GM12878 (cell line): ENCODE results near the gene MSS51. TPM values are rescaled to one million over a fixed set of nuclear protein-coding genes. Genes with fewer than 3 reads are reported as not detected.

ENCODE experiments used
- ATAC-seq: fragments of 200-7000 bp; cut with Tn5 transposase; 3 replicates; pipeline ENCODE4 v1.9.1; 2020; ENCODE audit warnings: mild to moderate bottlenecking, moderate library complexity
- BruUV-seq: library from RNA; stranded (reverse); fragments of 400-500 nt; replicated peaks from 2 replicates; lab custom pipeline; 2021; lab: Mats Ljungman, UMichigan
- CTCF ChIA-PET: fragments of 300-600 bp; sonication (Branson Sonifier 250); formaldehyde crosslinking; extraction: SDS; loops from one replicate; lab custom pipeline; 2021; ENCODE audit warnings: inconsistent platforms; lab: Yijun Ruan, JAX
- POLR2A ChIA-PET: fragments of 350-600 bp; formaldehyde crosslinking; extraction: SDS; loops from one replicate; lab custom pipeline; 2021; ENCODE audit warnings: inconsistent platforms; lab: Charles Lee
- RAD21 ChIA-PET: fragments of 300-600 bp; sonication (Branson Sonifier 250); formaldehyde crosslinking; loops from one replicate; lab custom pipeline; 2023; ENCODE audit warnings: antibody characterized with exemption; ENCODE audit not compliant: unreplicated experiment; lab: Charles Lee
- SMC1A ChIA-PET: fragments of 300-600 bp; sonication (Branson Sonifier 250); formaldehyde crosslinking; loops from one replicate; lab custom pipeline; 2023; ENCODE audit not compliant: unreplicated experiment, uncharacterized antibody; lab: Charles Lee
- DNase-seq: peaks from one replicate; pipeline ENCODE4 v3.0.0-alpha.2; 2011; ENCODE audit warnings: low read depth, low spot score
- FAIRE-seq: peaks from 3 replicates; lab custom pipeline; 2011; peaks lifted over from hg19 to GRCh38; lab: Jason Lieb, UNC
- H2AFZ ChIP-seq: 2 replicates; pipeline ENCODE4 v1.6.0; 2011; ENCODE audit warnings: low read depth, low read length, control low read depth; ENCODE audit not compliant: control insufficient read depth
- H3K27ac ChIP-seq: 2 replicates; pipeline ENCODE4 v1.5.1; 2011; ENCODE audit warnings: control low read depth; ENCODE audit not compliant: control insufficient read depth, insufficient read depth
- H3K27me3 ChIP-seq, 2 experiments: replicated peaks in 1 of 2; 2 replicates each; pipeline versions ENCODE4 v1.6.0 to v1.6.1; 2011; ENCODE audit warnings: low read length in 1 of 2; ENCODE audit not compliant: control insufficient read depth in 2 of 2, insufficient read depth in 2 of 2
- H3K36me3 ChIP-seq, 2 experiments: 2 replicates each; pipeline ENCODE4 v1.5.1; 2011; ENCODE audit warnings: low read length in 1 of 2; ENCODE audit not compliant: control insufficient read depth in 2 of 2, insufficient read depth in 2 of 2
- H3K4me1 ChIP-seq: 2 replicates; pipeline ENCODE4 v1.6.1; 2011; ENCODE audit warnings: mild to moderate bottlenecking, low read length, moderate library complexity, mixed read lengths; ENCODE audit not compliant: control insufficient read depth, insufficient read depth
- H3K4me2 ChIP-seq: 2 replicates; pipeline ENCODE4 v1.6.0; 2011; ENCODE audit warnings: control low read depth; ENCODE audit not compliant: control insufficient read depth, insufficient read depth
- H3K4me3 ChIP-seq: fragments of 200-600 bp; sonication (generic); 2 replicates; pipeline ENCODE4 v1.5.1; 2016
- H3K79me2 ChIP-seq: 2 replicates; pipeline ENCODE4 v1.6.0; 2011; ENCODE audit warnings: low read length; ENCODE audit not compliant: control insufficient read depth, insufficient read depth
- H3K9ac ChIP-seq: 2 replicates; pipeline ENCODE4 v1.8.0; 2011; ENCODE audit warnings: low read length, control low read depth, mixed read lengths; ENCODE audit not compliant: control insufficient read depth, insufficient read depth
- H3K9me3 ChIP-seq: replicated peaks from 3 replicates; pipeline ENCODE4 v1.5.1; 2011; ENCODE audit warnings: mild to moderate bottlenecking, low read length; ENCODE audit not compliant: control insufficient read depth, insufficient read depth
- H4K20me1 ChIP-seq: 2 replicates; pipeline ENCODE4 v1.6.0; 2011; ENCODE audit not compliant: control insufficient read depth, insufficient read depth
- CBX3 ChIP-seq: fragments of 200-600 bp; sonication (generic); IDR thresholded peaks from 2 replicates; pipeline ENCODE4 v1.6.1; 2016; ENCODE audit warnings: low read depth, borderline replicate concordance
- CEBPB ChIP-seq, 2 experiments: fragments of 150-350 bp in 1 of 2; IDR thresholded peaks; 2 replicates each; pipeline ENCODE4 v1.6.1; 2012 to 2014; ENCODE audit warnings: low read depth in 2 of 2, low read length in 2 of 2, borderline replicate concordance in 1 of 2, inconsistent platforms in 1 of 2
- CHD4 ChIP-seq: fragments of 200-600 bp; sonication (generic); IDR thresholded peaks from 2 replicates; pipeline ENCODE4 v1.6.1; 2016; ENCODE audit warnings: mild to moderate bottlenecking
- KAT2A ChIP-seq: conservative IDR thresholded peaks from 2 replicates; pipeline ENCODE4 v1.6.1; 2011; ENCODE audit warnings: low read depth, low read length; ENCODE audit not compliant: control insufficient read depth
- MXI1 ChIP-seq: fragments of 150-350 bp; IDR thresholded peaks from 2 replicates; pipeline ENCODE4 v1.6.1; 2011; ENCODE audit warnings: low read depth, mild to moderate bottlenecking, inconsistent platforms, low read length, improper control_type of control experiment
- NR2C2 ChIP-seq: IDR thresholded peaks from 2 replicates; pipeline ENCODE4 v1.6.1; 2011; ENCODE audit warnings: borderline replicate concordance, low read depth; ENCODE audit not compliant: control insufficient read depth, insufficient read length
- SPI1 ChIP-seq: IDR thresholded peaks from 2 replicates; pipeline ENCODE4 v1.6.1; 2011; ENCODE audit warnings: low read depth, mild to moderate bottlenecking, low read length, moderate library complexity, borderline replicate concordance; ENCODE audit not compliant: insufficient read depth
- ZNF207 ChIP-seq: fragments of 450-650 bp; IDR thresholded peaks from 2 replicates; pipeline ENCODE4 v1.6.1; 2014; ENCODE audit warnings: antibody characterized with exemption, mild to moderate bottlenecking, borderline replicate concordance
- WGBS: methylation state at CpG from one replicate; pipeline ENCODE4 v1.1.6; 2016; ENCODE audit warnings: low lambda C conversion rate; ENCODE audit not compliant: insufficient replicate concordance, insufficient coverage; ENCODE audit errors: missing lambda C conversion rate; 5-methylcytosine and 5-hydroxymethylcytosine counted together
- in situ Hi-C: fragments of 300-500 bp; cut with MboI; formaldehyde crosslinking; loops from 9 replicates; pipeline ENCODE4 v1.14.3; 2018; ENCODE audit warnings: mixed read lengths
- intact Hi-C: fragments of 100-400 bp; cut with micrococcal nuclease; formaldehyde crosslinking; loops from one replicate; pipeline ENCODE4 v1.14.2; 2022; ENCODE audit not compliant: unreplicated experiment
- polyA plus RNA-seq, 11 experiments: library from polyadenylated mRNA; depleted of rRNA in 4 of 11; unstranded in 6 of 11; stranded (reverse) in 5 of 11; fragments of >200 nt; fragmentation: Nextera tagmentation in 4 of 11; fragmentation: Illumina TruSeq in 1 of 11; extraction: Ambion mirVana in 4 of 11; extraction: Trizol in 1 of 11; gene quantifications; 1 replicate in 1 of 11; 2 replicates in 10 of 11; pipeline versions ENCODE4 v1.2.1 to v1.2.3, GENCODE V29; 2011 to 2016; ENCODE audit warnings: inconsistent platforms in 2 of 11, missing spikeins in 2 of 11, low read depth in 1 of 11
- total RNA-seq, 4 experiments: library from RNA; depleted of rRNA in 3 of 4; stranded (reverse); fragments of >200 nt in 3 of 4; fragmentation: Illumina TruSeq in 1 of 4; extraction: Trizol in 1 of 4; gene quantifications; 2 replicates each; pipeline versions ENCODE4 v1.2.1 to v1.2.3, GENCODE V29; 2013 to 2021
- TF ChIP-seq, protein P1 (sequence below): IDR thresholded peaks from 2 replicates; pipeline ENCODE4 v1.6.1; 2012; ENCODE audit warnings: improper control_type of control experiment, low read depth, low read length; ENCODE audit not compliant: insufficient replicate concordance
- TF ChIP-seq, protein P2 (sequence below): fragments of 450-650 bp; IDR thresholded peaks from 2 replicates; pipeline ENCODE4 v1.6.1; 2017; ENCODE audit warnings: low read depth, mild to moderate bottlenecking, moderate library complexity
- TF ChIP-seq, protein P3 (sequence below): fragments of 450-650 bp; IDR thresholded peaks from 2 replicates; pipeline ENCODE4 v1.6.1; 2018; ENCODE audit warnings: mild to moderate bottlenecking, low read depth, moderate library complexity; ENCODE audit not compliant: partially characterized antibody

Gene MSS51
- total and polyA plus RNA-seq, 10 of the 15 experiments (the other 5 are each of a cell fraction or from before 2014, with no cell fraction given), result 0.06 to 2.1 (median 1.5) TPM

DNA sequence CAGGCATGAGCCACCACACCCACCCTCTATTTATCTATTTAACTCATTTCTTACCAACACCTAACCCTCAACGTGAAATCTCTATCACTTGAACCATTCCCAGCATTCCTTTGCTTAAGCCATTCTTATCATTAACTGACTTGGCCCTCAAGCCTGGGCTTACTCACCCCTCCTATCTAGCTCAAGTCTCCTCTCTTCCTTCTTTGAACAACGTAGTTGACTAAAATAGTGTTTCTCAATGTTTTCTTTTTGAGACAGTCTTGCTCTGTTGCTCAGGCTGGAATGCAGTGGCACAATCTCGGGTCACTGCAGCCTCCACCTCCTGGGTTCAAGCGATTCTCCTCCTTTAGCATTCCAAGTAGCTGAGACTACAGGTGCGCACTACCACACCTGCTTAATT is 26.5 kb downstream of the MSS51 start:
- H2AFZ ChIP-seq, result no peak overlapping the region
- no peak overlapping the region for H3K4me2 ChIP-seq
- DNase-seq, result no peak
- ChIA-PET CTCF (interaction anchor here (1.4 kb wide), 1 partner anchor 21 kb away, joined by 4 read pairs; no protein-coding TSS in a partner anchor), RAD21 (no interaction called here), SMC1A (interaction anchor here (0.9 to 1.3 kb wide), 2 partner anchors 48 to 88 kb away, joined by 3 read pairs; partner anchors contain the start of gene CFAP70), POLR2A (interaction anchor here (0.5 kb wide), 1 partner anchor 312 kb away, joined by 5 read pairs; no protein-coding TSS in a partner anchor)
- TF ChIP-seq, protein P1, sequence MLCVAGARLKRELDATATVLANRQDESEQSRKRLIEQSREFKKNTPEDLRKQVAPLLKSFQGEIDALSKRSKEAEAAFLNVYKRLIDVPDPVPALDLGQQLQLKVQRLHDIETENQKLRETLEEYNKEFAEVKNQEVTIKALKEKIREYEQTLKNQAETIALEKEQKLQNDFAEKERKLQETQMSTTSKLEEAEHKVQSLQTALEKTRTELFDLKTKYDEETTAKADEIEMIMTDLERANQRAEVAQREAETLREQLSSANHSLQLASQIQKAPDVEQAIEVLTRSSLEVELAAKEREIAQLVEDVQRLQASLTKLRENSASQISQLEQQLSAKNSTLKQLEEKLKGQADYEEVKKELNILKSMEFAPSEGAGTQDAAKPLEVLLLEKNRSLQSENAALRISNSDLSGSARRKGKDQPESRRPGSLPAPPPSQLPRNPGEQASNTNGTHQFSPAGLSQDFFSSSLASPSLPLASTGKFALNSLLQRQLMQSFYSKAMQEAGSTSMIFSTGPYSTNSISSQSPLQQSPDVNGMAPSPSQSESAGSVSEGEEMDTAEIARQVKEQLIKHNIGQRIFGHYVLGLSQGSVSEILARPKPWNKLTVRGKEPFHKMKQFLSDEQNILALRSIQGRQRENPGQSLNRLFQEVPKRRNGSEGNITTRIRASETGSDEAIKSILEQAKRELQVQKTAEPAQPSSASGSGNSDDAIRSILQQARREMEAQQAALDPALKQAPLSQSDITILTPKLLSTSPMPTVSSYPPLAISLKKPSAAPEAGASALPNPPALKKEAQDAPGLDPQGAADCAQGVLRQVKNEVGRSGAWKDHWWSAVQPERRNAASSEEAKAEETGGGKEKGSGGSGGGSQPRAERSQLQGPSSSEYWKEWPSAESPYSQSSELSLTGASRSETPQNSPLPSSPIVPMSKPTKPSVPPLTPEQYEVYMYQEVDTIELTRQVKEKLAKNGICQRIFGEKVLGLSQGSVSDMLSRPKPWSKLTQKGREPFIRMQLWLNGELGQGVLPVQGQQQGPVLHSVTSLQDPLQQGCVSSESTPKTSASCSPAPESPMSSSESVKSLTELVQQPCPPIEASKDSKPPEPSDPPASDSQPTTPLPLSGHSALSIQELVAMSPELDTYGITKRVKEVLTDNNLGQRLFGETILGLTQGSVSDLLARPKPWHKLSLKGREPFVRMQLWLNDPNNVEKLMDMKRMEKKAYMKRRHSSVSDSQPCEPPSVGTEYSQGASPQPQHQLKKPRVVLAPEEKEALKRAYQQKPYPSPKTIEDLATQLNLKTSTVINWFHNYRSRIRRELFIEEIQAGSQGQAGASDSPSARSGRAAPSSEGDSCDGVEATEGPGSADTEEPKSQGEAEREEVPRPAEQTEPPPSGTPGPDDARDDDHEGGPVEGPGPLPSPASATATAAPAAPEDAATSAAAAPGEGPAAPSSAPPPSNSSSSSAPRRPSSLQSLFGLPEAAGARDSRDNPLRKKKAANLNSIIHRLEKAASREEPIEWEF, result no peak
- TF ChIP-seq, protein P2, sequence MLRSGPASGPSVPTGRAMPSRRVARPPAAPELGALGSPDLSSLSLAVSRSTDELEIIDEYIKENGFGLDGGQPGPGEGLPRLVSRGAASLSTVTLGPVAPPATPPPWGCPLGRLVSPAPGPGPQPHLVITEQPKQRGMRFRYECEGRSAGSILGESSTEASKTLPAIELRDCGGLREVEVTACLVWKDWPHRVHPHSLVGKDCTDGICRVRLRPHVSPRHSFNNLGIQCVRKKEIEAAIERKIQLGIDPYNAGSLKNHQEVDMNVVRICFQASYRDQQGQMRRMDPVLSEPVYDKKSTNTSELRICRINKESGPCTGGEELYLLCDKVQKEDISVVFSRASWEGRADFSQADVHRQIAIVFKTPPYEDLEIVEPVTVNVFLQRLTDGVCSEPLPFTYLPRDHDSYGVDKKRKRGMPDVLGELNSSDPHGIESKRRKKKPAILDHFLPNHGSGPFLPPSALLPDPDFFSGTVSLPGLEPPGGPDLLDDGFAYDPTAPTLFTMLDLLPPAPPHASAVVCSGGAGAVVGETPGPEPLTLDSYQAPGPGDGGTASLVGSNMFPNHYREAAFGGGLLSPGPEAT, result no peak
- no peak for TF ChIP-seq CHD4
- no peak for TF ChIP-seq ZNF207
- TF ChIP-seq NR2C2, result no peak
- no peak for TF ChIP-seq CEBPB (IDR thresholded peaks at IDR 0.05; ENCODE audit: borderline replicate concordance in 1 of 2, low read depth in 2 of 2, low read length in 2 of 2)
- TF ChIP-seq KAT2A, result no peak
- TF ChIP-seq CBX3, result no peak
- TF ChIP-seq MXI1, result no peak
- TF ChIP-seq SPI1, result no peak
- TF ChIP-seq, protein P3, sequence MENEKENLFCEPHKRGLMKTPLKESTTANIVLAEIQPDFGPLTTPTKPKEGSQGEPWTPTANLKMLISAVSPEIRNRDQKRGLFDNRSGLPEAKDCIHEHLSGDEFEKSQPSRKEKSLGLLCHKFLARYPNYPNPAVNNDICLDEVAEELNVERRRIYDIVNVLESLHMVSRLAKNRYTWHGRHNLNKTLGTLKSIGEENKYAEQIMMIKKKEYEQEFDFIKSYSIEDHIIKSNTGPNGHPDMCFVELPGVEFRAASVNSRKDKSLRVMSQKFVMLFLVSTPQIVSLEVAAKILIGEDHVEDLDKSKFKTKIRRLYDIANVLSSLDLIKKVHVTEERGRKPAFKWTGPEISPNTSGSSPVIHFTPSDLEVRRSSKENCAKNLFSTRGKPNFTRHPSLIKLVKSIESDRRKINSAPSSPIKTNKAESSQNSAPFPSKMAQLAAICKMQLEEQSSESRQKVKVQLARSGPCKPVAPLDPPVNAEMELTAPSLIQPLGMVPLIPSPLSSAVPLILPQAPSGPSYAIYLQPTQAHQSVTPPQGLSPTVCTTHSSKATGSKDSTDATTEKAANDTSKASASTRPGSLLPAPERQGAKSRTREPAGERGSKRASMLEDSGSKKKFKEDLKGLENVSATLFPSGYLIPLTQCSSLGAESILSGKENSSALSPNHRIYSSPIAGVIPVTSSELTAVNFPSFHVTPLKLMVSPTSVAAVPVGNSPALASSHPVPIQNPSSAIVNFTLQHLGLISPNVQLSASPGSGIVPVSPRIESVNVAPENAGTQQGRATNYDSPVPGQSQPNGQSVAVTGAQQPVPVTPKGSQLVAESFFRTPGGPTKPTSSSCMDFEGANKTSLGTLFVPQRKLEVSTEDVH, result no peak
- H3K27ac ChIP-seq, result no peak overlapping the region
- peaks cover 87% of the 10 kb centered on the region for H3K79me2 ChIP-seq
- H3K27me3 ChIP-seq, result no peaks in the 10 kb centered on the region
- in situ Hi-C loops, result no loop called here
- no peak for FAIRE-seq
- intact Hi-C loops, result no loop called here
- BruUV-seq, result no TSS peak
- H3K9me3 ChIP-seq, result no peaks in the 10 kb centered on the region
- no peak overlapping the region for H3K9ac ChIP-seq
- ATAC-seq, result no peak
- no peaks in the 10 kb centered on the region for H4K20me1 ChIP-seq
- H3K36me3 ChIP-seq, result peaks cover 0 to 10% of the 10 kb centered on the region in 2 experiments; a peak in 1 of 4 replicates
- H3K4me1 ChIP-seq, result no peaks in the 10 kb centered on the region
- 60% methylated on average over 5 of the region's 5 CpGs for WGBS
- no peak overlapping the region for H3K4me3 ChIP-seq
